Left lung (tissue), 10 donors: ENCODE data around the gene MAPK8. TPM values are rescaled to one million over a fixed set of nuclear protein-coding genes. Genes with fewer than 3 reads are reported as not detected.

Source experiments
- ATAC-seq: fragments of 200-7000 bp; cut with Tn5 transposase; one replicate; pipeline ENCODE4 v1.9.1; 2020; ENCODE audit warnings: moderate library complexity
- DNase-seq, 4 donors: peaks; one replicate each; pipeline ENCODE4 v3.0.0-alpha.2; 2013 to 2020
- H3K27ac ChIP-seq, 2 donors: fragments of 200-600 bp; sonication (generic) in 1 of 2; one replicate each; pipeline versions ENCODE4 v1.5.0 to v1.8.0; 2020 to 2021
- H3K27me3 ChIP-seq, 2 donors: fragments of 200-600 bp; sonication (generic) in 1 of 2; one replicate each; pipeline versions ENCODE4 v1.5.0 to v1.8.0; 2020 to 2021
- H3K36me3 ChIP-seq, 2 donors: fragments of 200-600 bp; sonication (generic) in 1 of 2; one replicate each; pipeline versions ENCODE4 v1.5.0 to v1.8.0; 2020 to 2021
- H3K4me1 ChIP-seq, 2 donors: fragments of 200-600 bp; one replicate each; pipeline ENCODE4 v1.8.0; 2021
- H3K4me3 ChIP-seq, 2 donors: fragments of 200-600 bp; sonication (generic) in 1 of 2; one replicate each; pipeline versions ENCODE4 v1.5.0 to v1.8.0; 2020 to 2021; ENCODE audit warnings: mild to moderate bottlenecking in 1 of 2
- H3K9me3 ChIP-seq, 2 donors: fragments of 200-600 bp; sonication (generic) in 1 of 2; one replicate each; pipeline versions ENCODE4 v1.5.0 to v1.8.0; 2020 to 2021
- CTCF ChIP-seq, 2 donors: fragments of 200-600 bp; sonication (generic) in 1 of 2; IDR thresholded peaks; one replicate each; pipeline versions ENCODE4 v1.5.0 to v1.8.0; 2021; ENCODE audit warnings: antibody characterized with exemption in 2 of 2
- intact Hi-C, 2 donors: fragments of 100-400 bp; cut with DNase I; formaldehyde crosslinking; loops; one replicate each; pipeline versions ENCODE4 v1.11.2 to v1.14.2; 2022
- polyA plus RNA-seq, 6 donors: library from polyadenylated mRNA; unstranded; fragments of 120-200 nt; gene quantifications; one replicate each; pipeline ENCODE4 v1.2.1, GENCODE V29; 2013; ENCODE audit not compliant: insufficient read length in 6 of 6
- total RNA-seq, 2 donors: library from RNA; stranded (reverse); fragmentation: NEBNext Ultra II Directional; extraction: Animal tissue kit (Norgen Biotek cat#: 25700); gene quantifications; one replicate each; pipeline ENCODE4 v1.2.1, GENCODE V29; 2021
- donor health status: DM: no; HTN: yes; CAD: no.
- donor health status: DM: no; HTN: no; CAD: no.

MAPK8 gene
- total and polyA plus RNA-seq, 8 donors: 31.3 to 81.8 (median 71.7) TPM

GRCh38 chr10:48398261-48398660, 91.8 kb downstream of the MAPK8 start:
- no peak overlapping the region for H3K4me3 ChIP-seq
- intact Hi-C loops: no loop called here
- no peak for DNase-seq
- ATAC-seq: no peak
- H3K27ac ChIP-seq: no peak overlapping the region
- TF ChIP-seq CTCF (IDR thresholded peaks at IDR 0.05): no peak
- H3K36me3 ChIP-seq: no peaks in the 10 kb centered on the region
- no peaks in the 10 kb centered on the region for H3K9me3 ChIP-seq
- no peaks in the 10 kb centered on the region for H3K27me3 ChIP-seq
- peaks cover 0 to 8% of the 10 kb centered on the region in 2 donors for H3K4me1 ChIP-seq

- TF ChIP-seq CTCF (IDR thresholded peaks at IDR 0.05): no peak
- no peaks in the 10 kb centered on the region for H3K9me3 ChIP-seq
- no peak overlapping the region for H3K4me3 ChIP-seq
- peaks cover 0 to 8% of the 10 kb centered on the region in 2 donors for H3K4me1 ChIP-seq
- H3K36me3 ChIP-seq: no peaks in the 10 kb centered on the region
- intact Hi-C loops: no loop called here
- no peak overlapping the region for H3K27ac ChIP-seq
- ATAC-seq (peak; percentile 29), DNase-seq (no peak)
- no peaks in the 10 kb centered on the region for H3K27me3 ChIP-seq
Measured at GRCh38 chr10:48399056-48399541, 92.6 kb downstream of the MAPK8 start.

- DNase-seq (no peak), ATAC-seq (no peak)
- no peaks in the 10 kb centered on the region for H3K36me3 ChIP-seq
- no peak for TF ChIP-seq CTCF (IDR thresholded peaks at IDR 0.05)
- H3K4me3 ChIP-seq: no peak overlapping the region
- H3K27me3 ChIP-seq: no peaks in the 10 kb centered on the region
- no peak overlapping the region for H3K27ac ChIP-seq
- H3K9me3 ChIP-seq: no peaks in the 10 kb centered on the region
- H3K4me1 ChIP-seq: peaks cover 0 to 11% of the 10 kb centered on the region in 2 donors
- intact Hi-C loops: no loop called here
Measured at GRCh38 chr10:48399551-48399950, 93.1 kb downstream of the MAPK8 start.

GRCh38 chr10:48400129-48400849, 93.8 kb downstream of the MAPK8 start:
- H3K27ac ChIP-seq: no peak overlapping the region
- intact Hi-C loops: no loop called here
- DNase-seq (no peak), ATAC-seq (no peak)
- H3K9me3 ChIP-seq: no peaks in the 10 kb centered on the region
- no peak overlapping the region for H3K4me3 ChIP-seq
- H3K4me1 ChIP-seq: peaks cover 0 to 16% of the 10 kb centered on the region in 2 donors
- H3K36me3 ChIP-seq: no peaks in the 10 kb centered on the region
- no peak for TF ChIP-seq CTCF (IDR thresholded peaks at IDR 0.05)
- H3K27me3 ChIP-seq: no peaks in the 10 kb centered on the region

GRCh38 chr10:48400850-48401220, 94.4 kb downstream of the MAPK8 start:
- Histone ChIP-seq H3K27ac (no peak overlapping the region), H3K9me3 (no peaks in the 10 kb centered on the region), H3K4me1 (peaks cover 0 to 16% of the 10 kb centered on the region in 2 donors), H3K27me3 (no peaks in the 10 kb centered on the region), H3K36me3 (no peaks in the 10 kb centered on the region), H3K4me3 (no peak overlapping the region)
- TF ChIP-seq CTCF (IDR thresholded peaks at IDR 0.05): no peak
- intact Hi-C loops: no loop called here
- ATAC-seq: no peak
- DNase-seq: no peak
